ENCODE data around the gene SDK1.

Gene SDK1

GRCh38 chr7:4189131-4189570, 888.1 kb downstream of the SDK1 start:
- H3K27ac ChIP-seq (ENCODE audit: low read depth, low read length): no peak overlapping the region
- TF ChIP-seq CTCF (IDR thresholded peaks at IDR 0.05; ENCODE audit: low read depth, low read length, poor library complexity, severe bottlenecking) (no peak), EZH2phosphoT487 (IDR thresholded peaks at IDR 0.05; ENCODE audit: borderline replicate concordance, low read length) (no peak)

DNA sequence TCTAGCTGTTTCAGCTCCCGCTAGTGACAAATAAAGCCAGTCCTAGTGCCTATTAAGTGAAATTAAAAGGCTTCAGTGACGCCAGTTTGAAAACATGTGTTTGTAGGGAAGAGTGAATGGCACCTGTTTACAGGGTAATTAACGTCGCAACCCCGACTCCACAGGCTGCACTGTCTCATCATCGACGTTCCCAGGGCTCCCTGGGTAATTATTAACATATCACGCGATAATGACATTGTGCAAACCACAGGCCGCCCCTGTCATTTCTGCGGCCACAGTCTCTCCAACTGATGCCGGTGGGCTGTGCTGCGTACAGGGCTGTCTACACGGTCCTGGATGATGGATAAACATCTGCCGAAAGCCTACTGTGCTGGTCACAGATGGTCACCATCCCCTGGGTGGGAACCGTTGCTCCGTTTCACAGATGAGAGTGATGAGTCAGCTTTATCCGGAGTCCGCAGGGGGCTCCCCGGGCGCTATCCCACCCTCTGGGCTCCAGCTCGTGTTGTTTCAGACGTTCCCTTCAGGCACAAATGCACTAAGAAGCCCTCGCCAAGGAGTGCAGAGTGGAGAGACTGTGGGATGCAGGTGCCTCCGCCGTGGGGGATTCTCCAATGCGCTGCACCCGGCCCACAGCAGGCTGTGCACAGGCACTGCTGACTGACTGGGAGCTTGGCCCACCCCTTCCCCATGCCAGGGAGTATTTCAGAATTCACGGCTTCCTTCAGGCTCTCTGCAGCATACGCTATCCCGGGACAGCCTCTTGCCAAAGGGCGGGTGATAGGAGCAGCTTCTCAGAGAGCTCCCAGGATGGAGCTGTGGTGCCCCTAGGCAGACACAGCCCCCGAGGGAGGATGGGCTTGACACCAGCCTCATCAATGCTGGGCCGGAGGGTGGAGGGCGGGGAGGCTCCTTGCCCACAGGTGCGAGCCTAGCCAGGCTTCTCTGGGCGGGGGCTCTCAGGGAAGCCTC, 889.2 kb downstream of the SDK1 start:
- peaks cover 27% of the 10 kb centered on the region for H3K9me3 ChIP-seq (ENCODE audit: control insufficient read depth, insufficient read depth, low read length)
- H3K9me2 ChIP-seq (replicated peaks; ENCODE audit: control insufficient read depth, low read length): no peaks in the 10 kb centered on the region
- H3K27me3 ChIP-seq (ENCODE audit: control insufficient read depth, low read length): no peaks in the 10 kb centered on the region
- H4K20me1 ChIP-seq (ENCODE audit: control insufficient read depth, insufficient read depth, low read depth, low read length): no peaks in the 10 kb centered on the region
- no peaks in the 10 kb centered on the region for H3K4me1 ChIP-seq (ENCODE audit: control insufficient read depth, low read length)
- no peak for TF ChIP-seq CTCF (IDR thresholded peaks at IDR 0.05; ENCODE audit: low read depth, low read length, poor library complexity, severe bottlenecking)
- no peak for TF ChIP-seq EZH2phosphoT487 (IDR thresholded peaks at IDR 0.05; ENCODE audit: borderline replicate concordance, low read length)
- H3K79me2 ChIP-seq (ENCODE audit: control insufficient read depth, low read length): no peaks in the 10 kb centered on the region
- H3F3A ChIP-seq (ENCODE audit: control insufficient read depth, insufficient read depth): no peaks in the 10 kb centered on the region
- no peak overlapping the region for H3K4me3 ChIP-seq (ENCODE audit: low read length)
- H3K27ac ChIP-seq (ENCODE audit: low read depth, low read length): no peak overlapping the region
- H3K36me3 ChIP-seq (ENCODE audit: control insufficient read depth, low read length): no peaks in the 10 kb centered on the region
- no peak overlapping the region for H3K4me2 ChIP-seq (ENCODE audit: low read length)

More at GRCh38 chr7:4189131-4189570, 888.1 kb downstream of the SDK1 start:
- H4K20me1 ChIP-seq (ENCODE audit: control insufficient read depth, insufficient read depth, low read depth, low read length): no peaks in the 10 kb centered on the region
- H3K27me3 ChIP-seq (ENCODE audit: control insufficient read depth, low read length): no peaks in the 10 kb centered on the region
- no peaks in the 10 kb centered on the region for H3K9me2 ChIP-seq (replicated peaks; ENCODE audit: control insufficient read depth, low read length)
- no peaks in the 10 kb centered on the region for H3K36me3 ChIP-seq (ENCODE audit: control insufficient read depth, low read length)
- H3F3A ChIP-seq (ENCODE audit: control insufficient read depth, insufficient read depth): no peaks in the 10 kb centered on the region
- H3K4me1 ChIP-seq (ENCODE audit: control insufficient read depth, low read length): no peaks in the 10 kb centered on the region
- no peak overlapping the region for H3K4me2 ChIP-seq (ENCODE audit: low read length)
- no peak overlapping the region for H3K4me3 ChIP-seq (ENCODE audit: low read length)
- H3K9me3 ChIP-seq (ENCODE audit: control insufficient read depth, insufficient read depth, low read length): peaks cover 32% of the 10 kb centered on the region
- H3K79me2 ChIP-seq (ENCODE audit: control insufficient read depth, low read length): no peaks in the 10 kb centered on the region

DNA sequence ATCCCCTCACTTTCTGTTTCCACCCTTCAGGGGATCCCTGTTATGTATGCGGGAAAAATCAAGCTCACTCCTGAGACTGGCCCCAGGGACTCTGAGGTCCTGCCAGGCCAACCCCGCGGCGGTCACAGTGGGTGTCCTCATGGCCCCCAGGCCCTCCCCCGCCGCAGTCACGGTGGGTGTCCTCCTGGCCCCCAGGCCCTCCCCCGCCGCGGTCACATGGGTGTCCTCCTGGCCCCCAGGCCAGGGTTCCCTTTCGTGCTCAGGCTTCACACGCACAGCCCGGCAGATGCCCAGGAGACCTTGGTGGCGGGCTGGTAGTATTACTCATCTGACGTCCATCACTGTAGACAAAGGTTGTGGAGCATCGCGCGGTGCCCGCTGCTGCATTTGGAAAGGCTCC, 890.0 kb downstream of the SDK1 start:
- H3K4me1 ChIP-seq (ENCODE audit: control insufficient read depth, low read length): no peaks in the 10 kb centered on the region
- H3K79me2 ChIP-seq (ENCODE audit: control insufficient read depth, low read length): no peaks in the 10 kb centered on the region
- TF ChIP-seq CTCF (IDR thresholded peaks at IDR 0.05; ENCODE audit: low read depth, low read length, poor library complexity, severe bottlenecking): no peak
- TF ChIP-seq EZH2phosphoT487 (IDR thresholded peaks at IDR 0.05; ENCODE audit: borderline replicate concordance, low read length): no peak
- no peaks in the 10 kb centered on the region for H3K36me3 ChIP-seq (ENCODE audit: control insufficient read depth, low read length)
- no peak overlapping the region for H3K27ac ChIP-seq (ENCODE audit: low read depth, low read length)
- H4K20me1 ChIP-seq (ENCODE audit: control insufficient read depth, insufficient read depth, low read depth, low read length): no peaks in the 10 kb centered on the region
- no peaks in the 10 kb centered on the region for H3K9me2 ChIP-seq (replicated peaks; ENCODE audit: control insufficient read depth, low read length)
- H3F3A ChIP-seq (ENCODE audit: control insufficient read depth, insufficient read depth): no peaks in the 10 kb centered on the region
- H3K27me3 ChIP-seq (ENCODE audit: control insufficient read depth, low read length): no peaks in the 10 kb centered on the region
- peaks cover 24% of the 10 kb centered on the region for H3K9me3 ChIP-seq (ENCODE audit: control insufficient read depth, insufficient read depth, low read length)
- no peak overlapping the region for H3K4me2 ChIP-seq (ENCODE audit: low read length)
- H3K4me3 ChIP-seq (ENCODE audit: low read length): no peak overlapping the region

Data from DOHH2 (cell line).